ENCODE data around the gene USP34. TPM values are rescaled to one million over a fixed set of nuclear protein-coding genes. Genes with fewer than 3 reads are reported as not detected.

Gene USP34
- total RNA-seq, 6 experiments from 2014 or later: 50.3 to 65.4 (median 58.5) TPM

DNA sequence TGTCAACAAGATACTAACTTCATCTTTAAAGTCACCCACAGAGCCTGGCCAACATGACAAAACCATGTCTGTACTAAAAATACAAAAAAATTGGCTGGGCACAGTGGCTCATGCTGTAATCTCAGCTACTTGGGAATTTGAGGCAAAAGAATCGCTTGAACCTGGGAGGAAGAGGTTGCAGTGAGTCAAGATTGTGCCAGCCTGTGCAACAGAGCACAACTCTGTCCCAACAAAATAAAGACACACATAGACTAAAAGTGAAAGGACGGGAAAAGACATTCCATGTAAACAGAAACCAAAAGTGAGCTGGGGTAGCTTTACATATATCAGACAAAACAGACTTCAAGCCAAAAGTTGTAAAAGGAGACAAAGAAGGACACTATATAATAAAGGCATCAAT, 34.8 kb downstream of the USP34 start:
- no peak for DNase-seq
- Mint-ChIP-seq H3K4me1 (ENCODE audit: low read depth) (peaks cover 47% of the 10 kb centered on the region), H3K9me3 (0 out of 2 replicates have a peak, but pooled peaks cover 5% of the 10 kb centered on the region), H3K4me3 (peak overlapping the region; percentile 5; the same call in 1 of the 2 replicates), H3K27me3 (ENCODE audit: insufficient read depth) (0 out of 2 replicates have a peak, but pooled peaks cover 2% of the 10 kb centered on the region), H3K27ac (no peak overlapping the region), H3K36me3 (ENCODE audit: low read depth) (peaks cover 5% of the 10 kb centered on the region; the same call in 1 of the 2 replicates)
- TF ChIP-seq, protein P1, sequence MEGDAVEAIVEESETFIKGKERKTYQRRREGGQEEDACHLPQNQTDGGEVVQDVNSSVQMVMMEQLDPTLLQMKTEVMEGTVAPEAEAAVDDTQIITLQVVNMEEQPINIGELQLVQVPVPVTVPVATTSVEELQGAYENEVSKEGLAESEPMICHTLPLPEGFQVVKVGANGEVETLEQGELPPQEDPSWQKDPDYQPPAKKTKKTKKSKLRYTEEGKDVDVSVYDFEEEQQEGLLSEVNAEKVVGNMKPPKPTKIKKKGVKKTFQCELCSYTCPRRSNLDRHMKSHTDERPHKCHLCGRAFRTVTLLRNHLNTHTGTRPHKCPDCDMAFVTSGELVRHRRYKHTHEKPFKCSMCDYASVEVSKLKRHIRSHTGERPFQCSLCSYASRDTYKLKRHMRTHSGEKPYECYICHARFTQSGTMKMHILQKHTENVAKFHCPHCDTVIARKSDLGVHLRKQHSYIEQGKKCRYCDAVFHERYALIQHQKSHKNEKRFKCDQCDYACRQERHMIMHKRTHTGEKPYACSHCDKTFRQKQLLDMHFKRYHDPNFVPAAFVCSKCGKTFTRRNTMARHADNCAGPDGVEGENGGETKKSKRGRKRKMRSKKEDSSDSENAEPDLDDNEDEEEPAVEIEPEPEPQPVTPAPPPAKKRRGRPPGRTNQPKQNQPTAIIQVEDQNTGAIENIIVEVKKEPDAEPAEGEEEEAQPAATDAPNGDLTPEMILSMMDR (IDR thresholded peaks at IDR 0.05): no peak

DNA sequence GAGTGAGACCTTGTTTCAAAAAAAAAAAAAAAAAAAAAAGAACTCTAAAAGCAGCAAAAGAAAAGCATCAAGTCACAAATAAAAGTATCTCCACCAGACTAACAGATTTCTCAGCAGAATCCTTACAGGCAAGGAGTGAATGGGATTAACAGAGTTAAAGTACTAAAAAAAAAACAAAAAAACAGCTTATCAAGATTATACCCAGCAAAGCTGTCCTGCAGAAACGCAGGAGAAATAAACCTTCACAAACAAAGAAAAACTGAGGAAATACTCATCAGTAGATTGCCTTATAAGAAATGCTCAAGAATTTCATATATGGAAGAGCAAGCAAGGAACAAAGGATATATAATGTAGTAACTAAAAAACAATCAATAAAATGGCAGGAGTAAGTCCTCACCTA, 35.6 kb downstream of the USP34 start:
- H3K36me3 Mint-ChIP-seq (ENCODE audit: low read depth): peaks cover 5% of the 10 kb centered on the region; the same call in 1 of the 2 replicates
- H3K27me3 Mint-ChIP-seq (ENCODE audit: insufficient read depth): 0 out of 2 replicates have a peak, but pooled peaks cover 2% of the 10 kb centered on the region
- no peak overlapping the region for H3K4me3 Mint-ChIP-seq
- 0 out of 2 replicates have a peak, but pooled peaks cover 5% of the 10 kb centered on the region for H3K9me3 Mint-ChIP-seq
- H3K4me1 Mint-ChIP-seq (ENCODE audit: low read depth): peaks cover 52% of the 10 kb centered on the region
- TF ChIP-seq, protein P1 (IDR thresholded peaks at IDR 0.05): no peak
- no peak for DNase-seq
- H3K27ac Mint-ChIP-seq: no peak overlapping the region

DNA sequence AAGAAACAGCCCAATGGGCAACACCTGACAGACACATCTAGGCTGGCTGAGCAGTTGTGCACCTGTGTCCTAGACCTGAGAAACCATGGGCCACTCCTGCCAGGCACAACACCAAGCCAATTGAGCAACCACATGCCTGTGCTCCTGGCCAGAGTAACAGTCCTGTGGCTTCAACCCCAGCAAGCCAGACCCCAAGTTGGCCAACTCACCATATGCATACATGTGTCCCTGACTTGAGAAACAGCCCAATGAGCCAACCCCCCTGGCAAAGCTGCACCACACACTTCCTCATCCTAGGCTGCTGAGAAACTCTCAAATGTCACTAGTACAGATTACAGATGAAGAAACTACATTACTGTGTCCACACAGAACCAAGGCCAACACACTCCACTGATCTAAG, 36.6 kb downstream of the USP34 start:
- TF ChIP-seq, protein P1 (IDR thresholded peaks at IDR 0.05): no peak
- Mint-ChIP-seq H3K4me3 (no peak overlapping the region), H3K4me1 (ENCODE audit: low read depth) (peaks cover 49% of the 10 kb centered on the region), H3K27ac (no peak overlapping the region), H3K9me3 (0 out of 2 replicates have a peak, but pooled peaks cover 5% of the 10 kb centered on the region), H3K36me3 (ENCODE audit: low read depth) (peaks cover 5% of the 10 kb centered on the region; the same call in 1 of the 2 replicates), H3K27me3 (ENCODE audit: insufficient read depth) (0 out of 2 replicates have a peak, but pooled peaks cover 2% of the 10 kb centered on the region)
- DNase-seq: no peak

DNA sequence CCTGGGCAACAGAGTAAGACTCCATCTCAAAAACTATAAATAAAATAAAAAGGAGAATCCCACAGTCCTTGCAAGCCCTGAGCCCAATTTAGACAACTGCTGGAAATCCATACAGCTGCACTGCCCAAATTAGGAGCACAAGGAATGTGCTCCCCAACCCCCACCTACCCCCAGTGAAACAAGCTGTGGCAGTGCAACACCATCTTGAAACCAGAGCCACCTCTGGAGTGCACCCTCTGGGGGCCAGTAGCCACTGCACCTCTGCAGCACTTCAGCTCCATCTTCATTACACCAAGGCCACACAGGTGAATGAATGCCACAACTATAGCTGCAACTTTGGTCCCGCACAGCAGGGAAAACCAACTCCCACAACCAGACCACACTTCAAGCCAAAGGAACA, 37.3 kb downstream of the USP34 start:
- H3K27me3 Mint-ChIP-seq (ENCODE audit: insufficient read depth): 0 out of 2 replicates have a peak, but pooled peaks cover 2% of the 10 kb centered on the region
- peaks cover 5% of the 10 kb centered on the region; the same call in 1 of the 2 replicates for H3K36me3 Mint-ChIP-seq (ENCODE audit: low read depth)
- peaks cover 43% of the 10 kb centered on the region for H3K4me1 Mint-ChIP-seq (ENCODE audit: low read depth)
- H3K9me3 Mint-ChIP-seq: 0 out of 2 replicates have a peak, but pooled peaks cover 5% of the 10 kb centered on the region
- no peak overlapping the region for H3K4me3 Mint-ChIP-seq
- TF ChIP-seq, protein P1 (IDR thresholded peaks at IDR 0.05): no peak
- DNase-seq: no peak
- H3K27ac Mint-ChIP-seq: no peak overlapping the region

DNA sequence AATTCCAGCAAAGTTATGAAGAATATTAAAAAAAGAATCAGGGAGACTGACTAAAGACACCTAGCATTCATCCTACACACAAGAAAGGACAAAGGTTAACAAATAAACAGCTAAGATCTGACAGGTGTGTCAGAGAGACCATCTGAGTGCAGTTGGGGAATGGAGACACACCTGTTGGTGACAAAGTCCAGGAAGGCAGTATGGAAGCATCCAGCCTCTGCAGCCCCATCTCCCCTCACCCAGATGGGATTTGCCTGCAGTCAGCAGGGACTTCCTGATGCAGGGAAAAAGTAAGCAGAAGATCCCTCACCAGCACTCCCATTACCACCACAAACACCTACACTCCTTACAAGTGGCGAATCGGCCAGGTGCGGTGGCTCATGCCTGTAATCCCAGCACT, 37.9 kb downstream of the USP34 start:
- no peak overlapping the region for H3K27ac Mint-ChIP-seq
- no peak overlapping the region for H3K4me3 Mint-ChIP-seq
- 0 out of 2 replicates have a peak, but pooled peaks cover 5% of the 10 kb centered on the region for H3K9me3 Mint-ChIP-seq
- peaks cover 44% of the 10 kb centered on the region for H3K4me1 Mint-ChIP-seq (ENCODE audit: low read depth)
- TF ChIP-seq, protein P1 (IDR thresholded peaks at IDR 0.05): no peak
- no peak for DNase-seq
- 0 out of 2 replicates have a peak, but pooled peaks cover 2% of the 10 kb centered on the region for H3K27me3 Mint-ChIP-seq (ENCODE audit: insufficient read depth)
- H3K36me3 Mint-ChIP-seq (ENCODE audit: low read depth): peaks cover 3% of the 10 kb centered on the region; the same call in 1 of the 2 replicates

Data from HFFc6 (cell line).